Activated CD4-positive, CD25-positive, alpha-beta regulatory T cell treated with anti-CD3 and anti-CD28 coated beads, Interleukin-2, amount 50 U/mL, for 16 hours (primary cell): Measurements from ENCODE around the gene CBX3.
"Not testable (repeated sequence)": the region's sequence is repeated elsewhere in the genome, so short reads cannot be mapped to it uniquely, and the experiment has no call there.

Experiments used
- DNase-seq: peaks from one replicate; pipeline ENCODE4 v3.0.0-alpha.2; 2020; ENCODE audit warnings: low read depth, low spot score

The CBX3 gene

GRCh38 chr7:26202019-26202990 is 760 bp downstream of the CBX3 start:
- DNase-seq, result peak; percentile 32

- no peak for DNase-seq
These were observed 1.5 kb downstream of the CBX3 start for GRCh38 chr7:26203016-26203415.

- no peak for DNase-seq
These were observed 6.5 kb downstream of the CBX3 start for GRCh38 chr7:26208040-26208439.

- DNase-seq, result no peak
These were observed 11.6 kb downstream of the CBX3 start for GRCh38 chr7:26212921-26213718.

- no peak for DNase-seq
These were observed 12.4 kb downstream of the CBX3 start for GRCh38 chr7:26213807-26214515.

- no peak for DNase-seq
These were observed 14.5 kb downstream of the CBX3 start for GRCh38 chr7:26216049-26216448.

- DNase-seq, result no peak
These were observed 22.8 kb downstream of the CBX3 start for GRCh38 chr7:26224359-26224758.

GRCh38 chr7:26227987-26228386 is 26.4 kb downstream of the CBX3 start:
- no peak for DNase-seq

GRCh38 chr7:26233902-26234511 is 32.5 kb downstream of the CBX3 start:
- DNase-seq, result no peak

GRCh38 chr7:26237035-26237807 is 35.7 kb downstream of the CBX3 start:
- no peak for DNase-seq

GRCh38 chr7:26238032-26238431 is 36.5 kb downstream of the CBX3 start:
- DNase-seq, result no peak

GRCh38 chr7:26245150-26245549 is 43.6 kb downstream of the CBX3 start:
- no peak for DNase-seq

- no peak for DNase-seq
These were observed 48.7 kb downstream of the CBX3 start for GRCh38 chr7:26250239-26250638.

- not testable (repeated sequence) for DNase-seq
These were observed 60.3 kb downstream of the CBX3 start for GRCh38 chr7:26261866-26262265.
